ENCODE results near the gene MYO5A.

GRCh38 chr15:52520421-52520820 lies 8.3 kb downstream of the MYO5A start:
- TF ChIP-seq, protein P1, sequence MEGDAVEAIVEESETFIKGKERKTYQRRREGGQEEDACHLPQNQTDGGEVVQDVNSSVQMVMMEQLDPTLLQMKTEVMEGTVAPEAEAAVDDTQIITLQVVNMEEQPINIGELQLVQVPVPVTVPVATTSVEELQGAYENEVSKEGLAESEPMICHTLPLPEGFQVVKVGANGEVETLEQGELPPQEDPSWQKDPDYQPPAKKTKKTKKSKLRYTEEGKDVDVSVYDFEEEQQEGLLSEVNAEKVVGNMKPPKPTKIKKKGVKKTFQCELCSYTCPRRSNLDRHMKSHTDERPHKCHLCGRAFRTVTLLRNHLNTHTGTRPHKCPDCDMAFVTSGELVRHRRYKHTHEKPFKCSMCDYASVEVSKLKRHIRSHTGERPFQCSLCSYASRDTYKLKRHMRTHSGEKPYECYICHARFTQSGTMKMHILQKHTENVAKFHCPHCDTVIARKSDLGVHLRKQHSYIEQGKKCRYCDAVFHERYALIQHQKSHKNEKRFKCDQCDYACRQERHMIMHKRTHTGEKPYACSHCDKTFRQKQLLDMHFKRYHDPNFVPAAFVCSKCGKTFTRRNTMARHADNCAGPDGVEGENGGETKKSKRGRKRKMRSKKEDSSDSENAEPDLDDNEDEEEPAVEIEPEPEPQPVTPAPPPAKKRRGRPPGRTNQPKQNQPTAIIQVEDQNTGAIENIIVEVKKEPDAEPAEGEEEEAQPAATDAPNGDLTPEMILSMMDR (conservative IDR thresholded peaks at IDR 0.05) = no peak
- no peak for TF ChIP-seq ZFX (IDR thresholded peaks at IDR 0.05)

Data from C4-2B (cell line).